K562 (cell line): ENCODE data around the gene DDX51. TPM values are rescaled to one million over a fixed set of nuclear protein-coding genes. Genes with fewer than 3 reads are reported as not detected.
"Not testable (repeated sequence)": the region's sequence is repeated elsewhere in the genome, so short reads cannot be mapped to it uniquely, and the experiment has no call there.

ENCODE experiments used
- ATAC-seq: fragments of 200-7000 bp; cut with Tn5 transposase; 3 replicates; pipeline ENCODE4 v1.9.1; 2020; ENCODE audit warnings: moderate library complexity
- BruUV-seq: library from RNA; stranded (reverse); fragments of 400-500 nt; replicated peaks from 2 replicates; lab custom pipeline; 2021; lab: Mats Ljungman, UMichigan
- CTCF ChIA-PET: fragments of 300-600 bp; formaldehyde crosslinking; extraction: SDS; loops from one replicate; lab custom pipeline; 2021; ENCODE audit warnings: low intra/inter-chr PET ratio; lab: Yijun Ruan, JAX
- POLR2A ChIA-PET: fragments of 300-600, 350-650 bp; sonication (Branson Sonifier 250); formaldehyde crosslinking; extraction: SDS; loops from one replicate; lab custom pipeline; 2021; ENCODE audit warnings: antibody characterized with exemption, inconsistent platforms; lab: Yijun Ruan, JAX
- DNase-seq, 4 experiments: peaks; one replicate each; pipeline versions ENCODE4 v3.0.0 to v3.0.0-alpha.2; 2011 to 2018; ENCODE audit warnings: low spot score in 3 of 4, mixed read lengths in 3 of 4; ENCODE audit errors: extremely low read depth in 1 of 4
- FAIRE-seq: peaks from 2 replicates; lab custom pipeline; 2011; peaks lifted over from hg19 to GRCh38; lab: Jason Lieb, UNC
- H2AFZ ChIP-seq: 2 replicates; pipeline ENCODE4 v1.6.0; 2011; ENCODE audit warnings: low read depth, low read length, control low read depth, inconsistent platforms
- H3K27ac ChIP-seq: fragments of 200-600 bp; 3 replicates; pipeline ENCODE4 v1.8.0; 2011; ENCODE audit warnings: low read depth, mild to moderate bottlenecking, control low read depth, inconsistent platforms, low read length, moderate library complexity, mixed read lengths; ENCODE audit errors: extremely low read depth
- H3K27me3 ChIP-seq, 2 experiments: fragments of 300-600 bp in 1 of 2; 2 replicates in 1 of 2; 3 replicates in 1 of 2; pipeline versions ENCODE4 v1.6.0 to v1.8.0; 2011; ENCODE audit warnings: inconsistent platforms in 2 of 2, low read length in 2 of 2, mild to moderate bottlenecking in 1 of 2, mixed read lengths in 1 of 2, moderate library complexity in 1 of 2; ENCODE audit not compliant: control insufficient read depth in 2 of 2, insufficient read depth in 2 of 2
- H3K36me3 ChIP-seq: fragments of 300-600 bp; 3 replicates; pipeline ENCODE4 v1.8.0; 2011; ENCODE audit warnings: mild to moderate bottlenecking, low read length, inconsistent platforms; ENCODE audit not compliant: control insufficient read depth, insufficient read depth
- H3K4me1 ChIP-seq, 2 experiments: fragments of 200-600 bp in 1 of 2; replicated peaks in 1 of 2; 2 replicates in 1 of 2; 3 replicates in 1 of 2; pipeline versions ENCODE4 v1.5.1 to v1.8.0; 2011; ENCODE audit warnings: inconsistent platforms in 2 of 2, low read length in 2 of 2, mild to moderate bottlenecking in 1 of 2, mixed read lengths in 1 of 2, moderate library complexity in 1 of 2; ENCODE audit not compliant: control insufficient read depth in 2 of 2, insufficient read depth in 2 of 2
- H3K4me2 ChIP-seq: 2 replicates; pipeline ENCODE4 v1.6.1; 2011; ENCODE audit warnings: low read length, control low read depth, inconsistent platforms, mixed read lengths; ENCODE audit not compliant: insufficient read depth
- H3K4me3 ChIP-seq: fragments of 200-600 bp; sonication (generic), shearing (Covaris generic); 2 replicates; pipeline ENCODE4 v1.5.1; 2016; ENCODE audit warnings: control low read depth, inconsistent platforms
- H3K79me2 ChIP-seq: fragments of 200-600 bp; 3 replicates; pipeline ENCODE4 v1.8.0; 2011; ENCODE audit warnings: low read length, inconsistent platforms; ENCODE audit not compliant: control insufficient read depth, insufficient read depth
- H3K9ac ChIP-seq, 2 experiments: 2 replicates each; pipeline versions ENCODE4 v1.6.0 to v1.6.1; 2011; ENCODE audit warnings: low read depth in 2 of 2, low read length in 2 of 2, control low read depth in 1 of 2, inconsistent platforms in 1 of 2, mild to moderate bottlenecking in 1 of 2, mixed read lengths in 1 of 2; ENCODE audit not compliant: insufficient read depth in 1 of 2
- H3K9me1 ChIP-seq: one replicate; pipeline ENCODE4 v1.6.0; 2011; ENCODE audit warnings: inconsistent platforms, mild to moderate bottlenecking, low read length, moderate library complexity; ENCODE audit not compliant: control insufficient read depth, insufficient read depth
- H3K9me3 ChIP-seq: replicated peaks from 2 replicates; pipeline ENCODE4 v1.5.1; 2011; ENCODE audit warnings: low read depth, low read length, inconsistent platforms; ENCODE audit not compliant: control insufficient read depth, insufficient read depth
- H4K20me1 ChIP-seq: replicated peaks from 2 replicates; pipeline ENCODE4 v1.6.1; 2011; ENCODE audit warnings: low read length, inconsistent platforms, mixed read lengths; ENCODE audit not compliant: control insufficient read depth, insufficient read depth
- POLR2G ChIP-seq: fragments of 200-400 bp; formaldehyde crosslinking; IDR thresholded peaks from 2 replicates; pipeline ENCODE4 v1.6.1; 2017; ENCODE audit warnings: low read depth, mild to moderate bottlenecking, antibody characterized with exemption, low read length, moderate library complexity
- WGBS: fragments of 100-300 bp; shearing (Covaris generic); methylation state at CpG from one replicate; pipeline ENCODE4 v1.1.6; 2016; ENCODE audit warnings: low coverage, mixed read lengths; ENCODE audit not compliant: insufficient coverage; ENCODE audit errors: missing lambda C conversion rate; 5-methylcytosine and 5-hydroxymethylcytosine counted together
- in situ Hi-C: fragments of 300-500 bp; cut with MboI; formaldehyde crosslinking; loops from 4 replicates; pipeline ENCODE4 v1.15.0; 2018; ENCODE audit warnings: inconsistent platforms, mixed read lengths
- intact Hi-C: fragments of 100-400 bp; cut with micrococcal nuclease; formaldehyde crosslinking; loops from 2 replicates; pipeline ENCODE4 v1.14.2; 2022
- polyA plus RNA-seq, 8 experiments: library from polyadenylated mRNA; depleted of rRNA in 4 of 8; stranded (reverse) in 5 of 8; unstranded in 3 of 8; fragments of >200 nt; fragmentation: Nextera tagmentation in 2 of 8; fragmentation: Illumina TruSeq in 1 of 8; extraction: Ambion mirVana in 2 of 8; extraction: Trizol in 1 of 8; gene quantifications; 2 replicates each; pipeline versions ENCODE4 v1.2.1 to v1.2.3, GENCODE V29; 2011 to 2014; ENCODE audit warnings: inconsistent platforms in 1 of 8, missing spikeins in 1 of 8
- total RNA-seq, 7 experiments: library from RNA; depleted of rRNA in 6 of 7; stranded (reverse); fragments of >200 nt in 6 of 7; fragmentation: Illumina TruSeq in 2 of 7; extraction: Trizol in 2 of 7; gene quantifications; 2 replicates each; pipeline versions ENCODE4 v1.2.1 to v1.2.3, GENCODE V29; 2011 to 2021; ENCODE audit warnings: low replicate concordance in 1 of 7
- TF ChIP-seq, protein P1 (sequence below): sonication (generic); formaldehyde crosslinking; IDR thresholded peaks from 2 replicates; pipeline ENCODE4 v1.8.1; 2022; ENCODE audit warnings: missing genetic modification reagents
- TF ChIP-seq, protein P2 (sequence below): fragments of 450-650 bp; formaldehyde crosslinking; IDR thresholded peaks from 2 replicates; pipeline ENCODE4 v1.4.0; 2020; ENCODE audit warnings: mild to moderate bottlenecking, mixed read lengths

The DDX51 gene
- total and polyA plus RNA-seq, 9 of the 15 experiments (the other 6 are each of a cell fraction or from before 2014, with no cell fraction given): 1.1 to 35.9 (median 12.4) TPM

DNA sequence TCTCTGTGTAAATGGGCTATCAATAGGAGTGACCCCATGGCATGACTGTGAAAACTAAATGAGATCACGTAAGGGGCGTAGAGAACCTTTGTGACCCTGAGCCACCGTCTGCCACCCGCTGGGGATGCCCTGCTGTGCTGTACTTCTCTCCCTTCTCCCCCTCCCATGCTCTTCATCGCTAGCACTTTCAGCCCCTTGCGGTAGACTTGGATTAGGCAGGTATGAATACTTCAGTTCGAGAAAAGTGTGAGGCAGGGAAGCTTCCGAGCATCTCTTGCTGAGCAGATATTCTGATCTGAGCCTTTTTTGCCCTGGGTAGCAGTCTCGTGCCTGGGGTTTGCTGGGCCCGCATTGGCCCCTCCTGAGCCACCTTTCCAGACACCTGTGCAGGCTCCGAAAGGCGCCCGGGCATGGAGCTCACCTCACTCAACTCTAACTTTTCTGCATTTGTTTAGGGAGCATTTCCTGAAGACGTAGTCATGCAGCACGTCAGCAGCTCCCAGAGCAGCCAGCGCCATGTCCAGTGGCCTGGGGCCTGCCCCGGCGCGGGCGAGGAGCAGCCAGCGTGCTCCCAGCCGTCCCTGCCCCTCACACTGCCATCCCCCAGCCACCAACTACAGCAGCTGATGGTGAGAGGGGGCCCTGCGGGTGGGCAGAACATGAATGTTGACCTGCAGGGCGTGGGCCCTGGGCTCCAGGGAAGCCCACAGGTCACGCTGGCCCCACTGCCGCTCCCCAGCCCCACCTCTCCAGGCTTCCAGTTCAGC is 40.4 kb downstream of the DDX51 start:
- H3K4me1 ChIP-seq: peaks cover 0 to 10% of the 10 kb centered on the region in 2 experiments; a peak in 1 of 5 replicates
- 96% methylated on average over 25 of the region's 26 CpGs for whole genome bisulfite sequencing
- no peak overlapping the region for H2AFZ ChIP-seq
- no peaks in the 10 kb centered on the region for H3K9me3 ChIP-seq
- H3K79me2 ChIP-seq: peaks cover 8% of the 10 kb centered on the region; the same call in 2 of the 3 replicates
- CTCF ChIA-PET: no interaction called here
- H3K36me3 ChIP-seq: peaks cover 58% of the 10 kb centered on the region; the same call in 2 of the 3 replicates
- POLR2A ChIA-PET: no interaction called here
- TF ChIP-seq, protein P1, sequence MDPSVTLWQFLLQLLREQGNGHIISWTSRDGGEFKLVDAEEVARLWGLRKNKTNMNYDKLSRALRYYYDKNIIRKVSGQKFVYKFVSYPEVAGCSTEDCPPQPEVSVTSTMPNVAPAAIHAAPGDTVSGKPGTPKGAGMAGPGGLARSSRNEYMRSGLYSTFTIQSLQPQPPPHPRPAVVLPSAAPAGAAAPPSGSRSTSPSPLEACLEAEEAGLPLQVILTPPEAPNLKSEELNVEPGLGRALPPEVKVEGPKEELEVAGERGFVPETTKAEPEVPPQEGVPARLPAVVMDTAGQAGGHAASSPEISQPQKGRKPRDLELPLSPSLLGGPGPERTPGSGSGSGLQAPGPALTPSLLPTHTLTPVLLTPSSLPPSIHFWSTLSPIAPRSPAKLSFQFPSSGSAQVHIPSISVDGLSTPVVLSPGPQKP (CRISPR knock-in tag): no peak
- peak; percentile 50 for TF ChIP-seq POLR2G
- in situ Hi-C loops: no loop called here
- no TSS peak for BruUV-seq
- no peak overlapping the region for H3K4me2 ChIP-seq
- DNase-seq: no peak
- H3K27me3 ChIP-seq: no peaks in the 10 kb centered on the region
- ATAC-seq: no peak
- no peak overlapping the region for H3K27ac ChIP-seq
- FAIRE-seq: no peak
- intact Hi-C loops: no loop called here
- H3K4me3 ChIP-seq: no peak overlapping the region
- H4K20me1 ChIP-seq: no peaks in the 10 kb centered on the region
- H3K9ac ChIP-seq: no peak overlapping the region
- no peaks in the 10 kb centered on the region for H3K9me1 ChIP-seq

DNA sequence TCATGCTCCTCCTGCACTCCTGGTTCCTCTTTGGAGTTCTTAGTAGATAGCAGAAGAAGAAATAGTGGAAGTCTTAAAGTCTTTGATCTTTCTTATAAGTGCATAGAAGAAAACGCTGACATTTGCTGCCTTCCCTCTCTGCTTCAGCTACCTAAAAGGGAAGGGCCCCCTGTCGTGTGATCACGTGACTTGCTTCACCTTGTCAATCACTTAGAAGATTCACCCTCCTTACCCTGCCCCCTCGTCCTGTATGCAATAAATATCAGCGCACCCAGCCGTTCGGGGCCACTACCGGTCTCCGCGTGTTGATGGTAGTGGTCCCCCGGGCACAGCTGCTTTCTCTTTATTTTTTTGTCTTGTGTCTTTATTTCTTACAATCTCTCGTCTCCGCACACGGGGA is 41.0 kb downstream of the DDX51 start:
- H3K9ac ChIP-seq, DNase-seq, BruUV-seq, H3K9me3 ChIP-seq, H3K4me1 ChIP-seq, H3K4me2 ChIP-seq, in situ Hi-C loops, CTCF ChIA-PET, POLR2A ChIA-PET, H2AFZ ChIP-seq, H3K4me3 ChIP-seq, intact Hi-C loops, FAIRE-seq, H3K9me1 ChIP-seq, H3K27ac ChIP-seq, ATAC-seq, H4K20me1 ChIP-seq, H3K27me3 ChIP-seq: not testable (repeated sequence)
- 86% methylated on average over 14 of the region's 14 CpGs for WGBS
- TF ChIP-seq, protein P2, sequence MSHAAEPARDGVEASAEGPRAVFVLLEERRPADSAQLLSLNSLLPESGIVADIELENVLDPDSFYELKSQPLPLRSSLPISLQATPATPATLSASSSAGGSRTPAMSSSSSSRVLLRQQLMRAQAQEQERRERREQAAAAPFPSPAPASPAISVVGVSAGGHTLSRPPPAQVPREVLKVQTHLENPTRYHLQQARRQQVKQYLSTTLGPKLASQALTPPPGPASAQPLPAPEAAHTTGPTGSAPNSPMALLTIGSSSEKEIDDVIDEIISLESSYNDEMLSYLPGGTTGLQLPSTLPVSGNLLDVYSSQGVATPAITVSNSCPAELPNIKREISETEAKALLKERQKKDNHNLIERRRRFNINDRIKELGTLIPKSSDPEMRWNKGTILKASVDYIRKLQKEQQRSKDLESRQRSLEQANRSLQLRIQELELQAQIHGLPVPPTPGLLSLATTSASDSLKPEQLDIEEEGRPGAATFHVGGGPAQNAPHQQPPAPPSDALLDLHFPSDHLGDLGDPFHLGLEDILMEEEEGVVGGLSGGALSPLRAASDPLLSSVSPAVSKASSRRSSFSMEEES (CRISPR knock-in tag): peak; percentile 18; the same call in 1 of the 2 replicates
- Histone ChIP-seq H3K79me2 (peaks cover 13% of the 10 kb centered on the region; the same call in 2 of the 3 replicates), H3K36me3 (peaks cover 55% of the 10 kb centered on the region; the same call in 2 of the 3 replicates)
